Tongue (tissue), 2 donors: ENCODE results near the gene RASA2. TPM values are rescaled to one million over a fixed set of nuclear protein-coding genes. Genes with fewer than 3 reads are reported as not detected.

Source experiments
- DNase-seq: peaks from one replicate; pipeline ENCODE4 v3.0.0-alpha.2; 2015
- total RNA-seq: library from RNA; depleted of rRNA; stranded (reverse); fragments of >200 nt; gene quantifications from one replicate; pipeline ENCODE4 v1.2.3, GENCODE V29; 2014

Gene RASA2
- total RNA-seq, 1 donor from 2014 or later, result 15.5 TPM

DNA sequence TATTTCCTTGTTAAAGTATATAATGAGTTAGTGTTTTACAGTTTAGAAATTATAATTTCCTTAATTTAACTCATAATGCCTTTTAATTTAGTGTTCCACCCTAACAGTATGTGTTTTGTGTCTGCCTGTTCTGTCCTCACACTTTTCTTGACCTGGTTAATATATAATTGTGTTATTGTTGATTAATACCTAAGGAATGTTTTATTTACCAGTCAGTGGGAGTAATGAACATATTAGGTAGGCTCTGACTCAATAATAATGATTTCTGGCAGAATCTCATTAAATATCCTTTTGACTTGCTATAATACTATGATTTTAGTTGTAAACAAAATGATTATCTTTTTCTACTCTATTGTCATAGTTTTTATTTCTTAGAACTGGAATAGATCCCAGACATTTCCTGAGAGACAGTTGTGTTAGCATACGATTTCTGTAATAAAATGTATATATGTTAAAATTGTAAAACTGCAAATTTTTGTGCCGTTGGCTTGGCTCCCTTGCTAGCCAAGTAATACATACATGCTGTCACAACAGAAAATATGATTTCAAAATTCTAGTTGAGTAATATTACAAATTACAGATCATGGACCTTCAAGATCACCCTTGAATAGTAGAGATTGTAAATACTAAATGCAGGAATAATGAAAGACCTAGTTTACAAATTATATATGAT lies 51.9 kb downstream of the RASA2 start:
- no peak for DNase-seq

DNA sequence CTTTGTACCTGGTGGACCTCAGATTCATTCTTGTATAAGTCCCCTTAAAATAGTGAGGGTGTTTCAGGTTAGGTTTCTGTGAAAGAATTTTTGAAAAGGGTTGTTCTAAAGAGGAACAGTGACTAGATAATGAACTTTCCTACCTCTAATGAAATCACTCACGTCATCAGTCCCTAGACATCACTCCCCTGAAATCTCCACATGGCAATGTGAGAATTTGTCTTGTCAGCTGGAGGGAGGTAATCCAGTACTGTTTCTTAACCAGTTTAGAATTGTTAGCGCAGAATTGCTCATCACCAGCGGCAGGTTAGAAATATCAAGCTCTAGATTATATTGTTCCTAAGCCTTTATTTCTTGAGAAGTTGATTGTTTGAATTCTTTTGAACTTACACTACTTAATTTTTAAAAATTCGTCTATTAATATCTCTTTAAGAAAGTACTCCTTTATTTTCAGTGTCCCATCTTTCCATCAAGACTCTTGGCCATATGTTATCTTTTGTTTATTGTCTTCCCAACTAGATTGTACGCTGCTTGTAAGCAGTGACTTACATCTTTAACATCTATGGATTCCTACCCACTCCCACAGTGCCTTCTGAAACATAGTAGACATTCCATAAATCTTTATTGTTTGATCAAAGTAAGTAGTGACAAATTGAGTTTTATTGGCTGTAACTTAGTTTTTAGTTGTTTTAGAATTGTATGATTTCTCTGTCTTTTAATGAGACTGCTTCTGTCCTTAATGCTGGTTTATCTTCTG lies 52.8 kb downstream of the RASA2 start:
- no peak for DNase-seq

DNA sequence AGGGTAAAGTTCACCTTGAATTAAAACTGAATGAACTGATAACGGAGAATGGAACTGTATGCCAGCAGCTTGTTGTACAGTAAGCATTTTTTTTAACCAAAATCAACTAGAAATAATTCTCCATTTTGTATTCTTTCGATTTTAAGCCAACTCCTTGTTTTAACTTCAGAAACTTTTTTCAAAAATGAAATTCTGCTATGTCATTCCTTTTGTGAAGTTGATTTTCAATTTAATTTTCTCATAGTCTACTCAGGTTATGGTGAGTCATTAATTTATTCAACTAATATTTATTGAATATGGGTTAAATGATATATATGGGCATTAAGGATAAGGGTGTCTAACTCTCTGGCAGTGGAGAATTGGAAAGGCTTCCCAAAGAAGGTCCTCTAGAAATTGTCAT lies 53.7 kb downstream of the RASA2 start:
- no peak for DNase-seq

DNA sequence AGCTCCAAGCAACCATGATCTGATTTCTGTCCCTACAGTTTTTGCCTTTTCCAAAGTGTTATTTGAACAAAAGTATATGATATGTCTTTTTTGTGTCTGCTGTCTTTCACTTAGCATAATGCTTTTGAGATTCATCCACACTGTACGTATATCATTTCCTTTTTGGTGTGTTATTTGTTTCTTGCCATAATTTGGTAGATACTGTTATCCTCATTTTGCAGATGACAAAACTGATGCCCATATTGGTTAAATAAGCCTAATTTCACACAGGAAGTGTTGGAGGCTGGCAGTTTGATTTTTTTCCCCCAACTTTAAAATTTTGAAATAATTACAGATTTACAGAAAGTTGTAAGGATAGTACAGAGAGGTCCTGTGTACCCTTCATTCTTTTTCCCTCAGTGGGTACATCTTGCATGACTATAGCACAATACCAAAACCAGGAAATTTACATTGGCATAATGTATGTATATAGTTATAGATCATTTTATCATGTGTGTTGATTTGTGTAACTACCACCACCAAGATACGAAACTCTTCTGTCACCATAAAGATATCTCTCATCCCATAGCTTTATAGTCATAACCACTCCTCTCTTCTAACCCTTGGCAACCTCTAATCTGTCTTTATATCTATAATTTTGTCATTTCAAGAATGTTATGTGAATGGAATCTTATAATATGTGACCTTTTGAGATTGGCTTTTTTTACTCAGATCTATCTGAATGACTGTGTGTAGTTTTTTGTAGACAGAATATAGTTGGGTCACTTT lies 55.6 kb downstream of the RASA2 start:
- no peak for DNase-seq

DNA sequence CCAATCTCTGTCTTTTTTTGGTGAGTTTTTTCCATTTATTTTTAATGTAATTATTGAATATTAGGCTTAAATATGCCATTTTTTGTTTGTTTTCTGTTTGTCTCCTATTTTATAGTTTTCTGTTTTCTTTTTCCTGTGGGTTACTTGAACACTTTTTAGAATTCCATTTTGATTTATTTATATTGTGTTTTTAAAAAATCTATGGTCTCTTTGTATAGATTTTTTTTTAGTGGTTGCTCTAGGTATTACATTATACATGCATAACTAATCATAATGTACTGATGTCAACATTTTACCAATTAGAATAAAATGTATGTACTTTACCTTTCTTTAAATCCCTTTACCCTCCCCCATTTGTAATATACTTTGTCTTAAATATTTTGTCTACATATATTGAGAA lies 56.2 kb downstream of the RASA2 start:
- DNase-seq, result no peak

DNA sequence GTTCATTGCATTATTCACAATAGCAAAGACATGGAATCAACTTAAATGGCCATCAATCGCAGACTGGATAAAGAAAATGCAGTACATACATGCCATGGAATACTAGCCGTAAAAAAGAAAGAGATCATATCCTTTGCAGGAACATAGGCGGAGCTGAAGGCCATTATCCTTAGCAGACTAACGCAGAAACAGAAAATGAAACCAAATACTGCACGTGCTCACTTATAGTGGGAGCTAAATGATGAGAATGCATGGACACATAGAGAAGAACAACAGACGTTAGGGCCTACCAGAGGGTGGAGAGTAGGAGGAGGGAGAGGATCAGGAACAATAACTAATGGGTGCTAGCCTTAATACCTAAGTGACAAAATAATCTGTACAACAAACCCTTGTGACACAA lies 57.9 kb downstream of the RASA2 start:
- DNase-seq, result no peak

DNA sequence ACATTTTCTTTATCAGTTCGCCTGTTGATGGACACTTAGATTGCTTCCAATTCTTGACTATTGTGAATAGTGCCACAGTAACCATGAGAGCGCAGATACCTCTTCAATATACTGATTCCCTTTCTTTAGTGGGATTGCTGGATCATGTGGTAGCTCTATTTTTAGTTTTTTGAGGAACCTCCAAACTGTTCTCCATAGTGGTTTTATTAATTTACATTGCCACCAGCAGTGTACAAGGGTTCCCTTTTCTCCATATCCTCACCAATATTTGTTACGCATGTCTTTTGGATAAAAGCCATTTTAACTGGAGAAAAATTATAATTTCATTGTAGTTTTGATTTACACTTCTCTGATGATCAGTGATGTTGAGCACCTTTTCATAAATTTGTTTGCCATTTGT lies 59.3 kb downstream of the RASA2 start:
- no peak for DNase-seq

DNA sequence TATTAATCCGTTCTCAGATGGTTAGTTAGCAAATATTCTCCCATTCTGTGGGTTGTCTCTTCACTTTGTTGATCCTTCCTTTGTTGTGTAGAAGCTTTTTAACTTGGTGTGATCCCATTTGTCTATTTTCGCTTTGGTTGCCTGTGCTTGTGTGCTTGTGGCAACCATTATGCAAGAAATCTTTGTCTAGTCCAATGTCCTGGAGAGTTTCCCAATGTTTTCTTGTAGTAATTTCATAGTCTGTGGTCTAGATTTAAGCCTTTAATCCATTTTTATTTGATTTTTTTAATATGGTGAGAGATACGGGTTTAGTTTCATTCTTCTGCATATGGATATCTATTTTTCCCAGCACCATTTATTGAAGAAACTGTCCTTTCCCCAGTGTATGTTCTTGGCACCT lies 59.8 kb downstream of the RASA2 start:
- DNase-seq, result no peak

DNA sequence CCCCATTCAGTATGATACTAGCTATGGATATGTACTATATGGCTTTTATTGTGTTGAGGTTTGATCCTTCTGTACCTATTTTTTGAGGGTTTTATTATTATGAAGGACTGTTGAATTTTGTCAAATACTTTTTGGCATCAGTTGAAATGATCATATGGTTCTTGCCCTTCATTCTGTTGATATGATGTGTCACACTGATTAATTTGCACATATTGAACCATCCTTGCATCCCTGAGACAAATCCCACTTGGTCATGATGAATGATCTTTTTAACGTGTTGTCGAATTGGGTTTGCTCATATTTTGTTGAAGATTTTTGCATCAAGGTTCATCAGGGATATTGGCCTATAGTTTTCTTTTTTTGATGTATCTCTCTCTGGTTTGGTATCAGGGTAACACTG lies 61.0 kb downstream of the RASA2 start:
- no peak for DNase-seq

DNA sequence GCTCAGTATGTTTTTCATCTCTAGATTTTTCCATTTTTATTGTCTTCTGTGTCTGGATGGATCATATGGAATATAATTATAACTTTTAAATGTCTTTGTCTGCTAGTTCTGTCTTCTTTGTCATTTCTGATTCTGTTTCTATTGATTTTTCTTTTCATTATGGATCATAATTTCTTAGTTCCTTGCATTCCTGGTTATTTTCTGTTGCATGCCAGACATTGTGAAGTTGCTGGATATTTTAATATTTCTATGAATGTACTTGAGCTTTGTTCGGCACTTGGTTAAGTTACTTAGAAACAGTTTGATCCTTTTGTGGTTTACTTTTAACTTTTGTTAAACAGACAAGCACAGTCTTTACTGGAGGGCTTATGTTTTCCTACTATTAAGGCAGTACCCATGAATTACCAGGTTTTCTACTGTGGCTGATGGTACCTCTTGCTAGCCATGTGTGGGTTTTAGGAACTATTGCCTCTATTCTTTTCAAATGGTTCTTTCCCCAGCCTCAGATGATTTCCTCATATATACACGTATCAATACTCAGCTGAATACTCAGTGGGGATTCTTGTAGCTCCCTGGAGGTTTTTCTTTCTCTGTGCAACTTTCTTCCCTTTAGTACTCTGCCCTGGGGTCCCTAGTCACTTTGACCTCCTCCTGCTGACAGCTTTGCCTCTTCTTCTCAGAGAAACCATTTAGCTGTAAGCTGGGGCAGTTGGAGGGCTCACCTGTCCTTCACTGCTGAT lies 64.3 kb downstream of the RASA2 start:
- no peak for DNase-seq

DNA sequence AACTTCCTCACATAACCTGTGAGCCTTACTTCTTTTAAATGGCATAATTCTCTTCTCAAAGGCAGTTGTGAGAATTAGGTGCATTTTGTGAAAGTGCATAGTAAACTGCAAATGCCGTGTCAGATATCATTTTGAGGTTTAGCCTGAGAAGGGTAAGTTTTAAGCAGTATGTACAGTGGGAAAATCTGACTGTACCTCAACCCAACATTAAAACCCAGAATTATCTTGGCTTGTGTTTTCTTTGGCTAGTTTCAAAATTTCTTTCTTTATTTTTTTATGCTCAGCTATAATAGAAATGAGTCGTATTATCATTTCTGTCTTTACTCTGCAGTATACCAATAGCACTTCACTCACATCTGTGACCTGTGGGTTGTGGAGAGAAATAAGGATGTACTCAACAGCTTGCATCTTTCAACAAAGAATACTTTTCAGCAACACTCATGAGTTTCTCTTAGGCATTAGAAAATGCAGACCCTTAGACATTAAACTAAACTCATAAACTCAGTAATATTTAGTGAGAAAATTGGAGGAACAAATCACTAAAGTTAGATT lies 65.7 kb downstream of the RASA2 start:
- DNase-seq, result no peak

DNA sequence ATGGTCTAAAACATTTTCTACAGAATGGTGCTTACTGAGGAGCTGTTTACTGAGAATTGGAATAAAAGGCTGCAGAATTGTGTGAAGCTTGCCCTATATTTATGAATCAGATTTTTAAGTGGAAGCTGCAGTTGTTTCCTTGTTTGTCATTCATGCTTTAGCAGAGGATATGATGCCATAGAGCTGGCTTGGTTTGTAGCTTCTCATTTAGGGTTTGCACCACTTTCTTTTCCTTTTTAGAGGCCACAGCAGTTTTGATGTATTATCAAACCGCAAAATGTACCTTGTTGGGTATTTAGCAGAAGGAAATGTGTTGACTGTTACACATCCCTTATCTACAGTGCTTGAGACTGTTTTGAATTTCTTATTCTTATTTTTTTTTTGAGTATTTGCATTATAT lies 66.2 kb downstream of the RASA2 start:
- no peak for DNase-seq

DNA sequence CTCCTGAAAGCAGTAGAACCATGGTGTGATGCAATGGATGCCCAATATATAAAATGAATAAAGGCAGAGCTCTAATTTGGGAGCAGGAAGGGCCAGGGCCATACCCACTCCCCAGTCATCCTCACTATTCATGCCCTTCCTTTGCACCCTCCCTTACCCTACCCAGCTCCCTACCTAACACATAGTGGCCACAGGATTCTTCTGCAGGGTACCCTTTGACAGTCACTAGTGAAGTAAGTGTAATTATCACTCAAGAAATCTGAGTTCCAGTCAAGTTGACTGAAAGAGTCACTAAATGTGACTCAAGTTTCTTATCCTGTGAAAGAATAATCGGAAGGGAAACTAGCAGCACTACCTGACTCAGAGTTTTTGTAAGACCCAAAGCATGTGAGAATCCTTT lies 69.2 kb downstream of the RASA2 start:
- DNase-seq, result no peak

DNA sequence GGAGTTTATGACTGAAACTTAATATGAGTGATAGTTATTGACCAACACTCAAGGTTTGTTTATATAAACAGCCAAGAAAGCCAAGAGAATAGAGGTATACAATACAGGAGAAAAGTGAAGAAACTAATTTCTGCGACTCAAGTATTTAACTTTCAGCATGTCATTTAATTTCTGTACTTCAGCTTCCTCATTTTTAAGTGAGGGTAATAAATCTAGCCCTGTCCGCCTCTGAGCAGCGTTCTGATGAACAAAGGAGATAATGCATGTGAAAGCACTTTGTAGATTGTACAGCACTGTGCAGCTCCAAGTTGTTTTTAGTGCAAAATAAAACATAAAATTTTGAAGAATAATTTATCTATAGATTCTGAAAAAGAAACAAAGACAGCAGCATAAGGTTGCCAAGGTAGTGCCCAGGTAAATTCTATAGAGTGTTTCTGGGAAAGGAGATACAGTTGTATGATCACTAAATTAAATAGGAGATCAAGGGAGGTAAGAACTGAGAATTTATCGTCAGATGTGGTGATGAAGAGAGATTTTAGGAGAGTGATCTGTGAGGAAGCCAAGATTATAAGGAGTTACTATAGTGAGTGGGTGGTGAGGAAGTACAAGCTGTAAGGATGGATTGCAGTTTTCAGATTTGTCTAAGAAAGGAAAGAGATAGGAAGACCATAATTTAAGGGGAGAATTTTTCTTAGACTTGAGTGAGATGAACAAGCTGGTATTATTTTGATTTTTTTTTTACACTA lies 71.3 kb downstream of the RASA2 start:
- DNase-seq, result no peak

DNA sequence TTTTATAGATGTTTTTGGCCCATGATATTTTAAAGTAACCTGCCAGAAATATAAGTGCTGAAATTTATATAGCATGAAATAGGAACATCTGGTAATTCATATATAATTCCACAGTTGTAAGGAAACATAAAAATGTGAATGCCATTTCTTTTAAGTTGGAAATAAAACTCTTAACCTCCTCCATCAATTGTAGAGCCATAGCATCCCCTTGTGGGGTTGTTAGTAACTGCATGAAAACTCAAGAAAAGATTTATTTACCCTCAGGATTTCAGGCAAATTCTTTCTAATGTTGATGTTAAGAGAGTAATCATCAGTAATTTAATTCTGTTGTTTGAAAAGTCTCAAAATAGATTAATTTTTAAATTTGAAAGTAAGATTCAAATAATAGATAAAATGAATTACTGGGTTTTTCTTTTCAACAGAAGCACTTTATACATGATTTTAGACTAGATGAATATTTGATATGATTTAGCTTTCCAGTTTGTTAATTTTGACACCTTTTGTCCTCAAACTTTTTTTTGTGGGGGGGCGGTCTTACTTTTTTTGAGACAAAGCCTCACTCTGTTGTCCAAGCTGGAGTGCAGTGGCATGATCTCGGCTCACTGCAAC lies 74.7 kb downstream of the RASA2 start:
- peak; percentile 85 for DNase-seq

DNA sequence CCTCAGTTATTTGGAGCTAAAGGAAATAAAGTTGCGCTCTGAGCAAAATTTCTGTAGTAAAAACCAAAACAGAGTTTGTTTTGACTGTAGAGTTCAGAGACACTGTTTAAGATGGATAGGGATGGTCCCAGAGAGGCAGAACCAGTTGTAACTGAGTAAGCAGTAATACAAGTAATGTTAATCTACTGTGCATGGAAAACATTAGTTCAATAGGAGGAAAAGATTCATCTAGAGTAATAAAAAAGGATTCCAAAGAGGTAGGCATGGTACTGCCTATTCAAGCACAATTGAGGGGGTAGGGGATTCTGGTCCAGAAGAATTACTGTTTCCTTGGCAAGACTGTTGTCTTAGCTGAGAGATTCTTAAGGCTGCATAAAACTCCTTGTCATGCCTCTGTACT lies 77.4 kb downstream of the RASA2 start:
- no peak for DNase-seq

DNA sequence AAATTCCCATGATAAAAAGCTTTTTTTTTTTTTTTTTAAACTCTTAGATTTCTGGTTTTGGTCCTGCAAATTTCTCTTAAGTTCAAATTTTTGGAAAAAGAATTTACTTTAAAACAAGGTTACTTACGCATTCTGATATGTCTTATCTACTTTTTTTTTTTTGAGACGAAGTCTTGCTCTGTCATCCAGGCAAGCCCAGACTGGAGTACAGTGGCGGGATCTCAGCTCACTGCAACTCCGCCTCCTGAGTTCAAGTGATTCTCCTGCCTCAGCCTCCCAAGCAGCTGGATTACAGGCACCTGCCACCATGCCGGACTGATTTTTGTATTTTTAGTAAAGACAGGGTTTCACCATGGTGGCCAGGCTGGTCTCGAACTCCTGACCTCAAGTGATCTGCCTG lies 83.2 kb downstream of the RASA2 start:
- DNase-seq, result no peak

DNA sequence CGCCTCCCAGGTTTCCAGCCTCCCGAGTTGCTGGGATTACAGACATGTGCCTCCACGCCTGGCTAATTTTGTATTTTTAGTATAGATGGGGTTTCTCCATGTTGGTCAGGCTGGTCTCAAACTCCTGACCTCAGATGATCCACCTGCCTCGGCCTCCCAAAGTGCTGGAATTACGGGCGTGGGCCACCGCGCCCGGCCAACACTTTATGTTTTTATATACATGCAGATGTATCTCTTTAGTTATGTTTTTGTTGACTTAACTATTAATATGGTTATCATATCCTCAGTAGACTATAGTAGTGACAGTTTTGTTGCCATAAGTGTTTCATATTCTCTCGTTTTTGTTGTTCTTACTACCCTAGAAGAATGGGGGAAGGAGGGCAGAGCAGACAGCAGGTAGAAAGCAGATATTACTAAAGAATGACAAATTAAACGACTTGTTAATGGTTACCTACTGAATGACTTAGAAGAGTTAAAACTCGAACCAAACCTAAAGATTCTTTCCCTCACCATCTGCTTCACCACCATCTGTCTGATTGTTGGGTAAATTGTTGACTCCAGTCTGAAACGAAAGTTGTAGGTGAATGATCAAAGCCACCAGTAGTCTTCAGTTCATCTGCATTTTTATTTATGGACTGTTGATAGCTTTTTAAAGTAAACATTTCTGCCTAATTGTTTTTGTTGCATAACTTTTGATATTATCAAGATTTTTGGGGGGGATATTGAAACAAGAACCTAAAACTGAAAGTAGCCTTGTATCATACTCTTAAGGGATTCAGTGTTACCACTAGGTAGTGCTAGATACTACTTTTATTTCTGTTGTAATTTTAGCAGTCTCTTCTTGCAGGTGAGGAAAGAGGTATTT lies 89.3 kb downstream of the RASA2 start:
- DNase-seq, result peak; percentile 8

DNA sequence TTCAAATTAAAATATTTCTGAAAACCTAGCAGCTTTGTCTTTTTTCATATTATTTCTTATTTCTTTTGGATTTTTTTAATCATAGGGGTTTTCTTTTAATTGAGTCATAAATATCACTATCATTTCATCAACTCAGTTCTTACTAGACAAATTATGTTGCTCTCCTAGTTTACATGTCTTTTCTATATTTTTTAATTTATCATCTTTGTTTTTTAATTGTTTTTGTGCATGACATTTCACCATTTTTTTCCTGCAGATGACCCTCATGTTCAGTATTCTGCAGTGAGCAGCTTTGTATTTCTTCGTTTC lies 89.9 kb downstream of the RASA2 start:
- no peak for DNase-seq

DNA sequence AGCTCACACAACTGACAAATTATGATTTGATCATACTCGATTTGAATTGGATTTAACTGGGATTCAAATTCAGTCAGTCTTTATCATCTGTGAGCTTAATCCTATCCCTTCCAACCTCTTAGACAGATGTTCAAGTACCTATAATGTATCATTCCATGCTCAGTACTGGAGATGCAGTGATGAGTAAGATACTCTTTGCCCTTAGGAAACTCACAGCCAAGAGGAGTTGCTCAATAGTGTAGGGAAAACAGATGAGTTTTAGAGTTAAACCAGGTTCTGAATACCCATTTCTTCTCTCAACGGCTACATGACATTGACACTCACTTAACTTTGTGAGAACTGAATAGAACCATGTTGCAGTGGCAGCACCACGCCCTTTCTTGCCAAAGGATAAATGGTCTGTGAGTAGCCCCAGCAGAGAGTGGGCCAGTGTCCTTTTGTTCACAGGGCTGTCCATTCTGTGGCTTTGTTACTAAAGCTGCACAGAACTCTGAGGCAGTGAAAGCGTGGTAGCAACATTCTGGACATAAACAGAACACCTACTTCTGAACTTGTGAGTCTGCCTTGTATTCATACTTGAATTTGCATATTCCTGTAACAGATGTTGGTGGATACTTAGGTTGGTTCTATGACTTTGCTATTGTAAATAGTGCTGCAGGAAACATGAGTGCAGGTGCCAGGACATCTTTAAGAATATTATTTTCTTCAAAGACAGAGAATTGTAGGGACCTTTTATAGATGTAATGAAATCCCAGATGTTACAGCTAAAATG lies 91.6 kb downstream of the RASA2 start:
- DNase-seq, result no peak
